ENCODE results near the gene NEK10. TPM values are rescaled to one million over a fixed set of nuclear protein-coding genes. Genes with fewer than 3 reads are reported as not detected.
A peak's percentile ranks its signal among the peaks of the same experiment; 100 is the strongest.

The NEK10 gene
- total and polyA plus RNA-seq, 9 donors, result 0.41 to 33.4 (median 1.1) TPM

GRCh38 chr3:27317096-27317495 is 52.1 kb downstream of the NEK10 start:
- no peak overlapping the region for H3K4me3 ChIP-seq
- peaks cover 6% of the 10 kb centered on the region for H3K4me1 ChIP-seq (ENCODE audit: insufficient read depth)
- WGBS, 3 donors, result 92 to 99% (median 97%) methylated on average over 1 of the region's 1 CpG
- no peaks in the 10 kb centered on the region for H3K9me3 ChIP-seq
- TF ChIP-seq EP300 (IDR thresholded peaks at IDR 0.05), result no peak
- TF ChIP-seq POLR2A (IDR thresholded peaks at IDR 0.05), result no peak
- TF ChIP-seq, protein P1, sequence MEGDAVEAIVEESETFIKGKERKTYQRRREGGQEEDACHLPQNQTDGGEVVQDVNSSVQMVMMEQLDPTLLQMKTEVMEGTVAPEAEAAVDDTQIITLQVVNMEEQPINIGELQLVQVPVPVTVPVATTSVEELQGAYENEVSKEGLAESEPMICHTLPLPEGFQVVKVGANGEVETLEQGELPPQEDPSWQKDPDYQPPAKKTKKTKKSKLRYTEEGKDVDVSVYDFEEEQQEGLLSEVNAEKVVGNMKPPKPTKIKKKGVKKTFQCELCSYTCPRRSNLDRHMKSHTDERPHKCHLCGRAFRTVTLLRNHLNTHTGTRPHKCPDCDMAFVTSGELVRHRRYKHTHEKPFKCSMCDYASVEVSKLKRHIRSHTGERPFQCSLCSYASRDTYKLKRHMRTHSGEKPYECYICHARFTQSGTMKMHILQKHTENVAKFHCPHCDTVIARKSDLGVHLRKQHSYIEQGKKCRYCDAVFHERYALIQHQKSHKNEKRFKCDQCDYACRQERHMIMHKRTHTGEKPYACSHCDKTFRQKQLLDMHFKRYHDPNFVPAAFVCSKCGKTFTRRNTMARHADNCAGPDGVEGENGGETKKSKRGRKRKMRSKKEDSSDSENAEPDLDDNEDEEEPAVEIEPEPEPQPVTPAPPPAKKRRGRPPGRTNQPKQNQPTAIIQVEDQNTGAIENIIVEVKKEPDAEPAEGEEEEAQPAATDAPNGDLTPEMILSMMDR (IDR thresholded peaks at IDR 0.05), result no peak
- H3K36me3 ChIP-seq, result no peaks in the 10 kb centered on the region
- intact Hi-C loops (cut with DNase I), result loop anchor here in 1 of 4 donors (10.0 kb wide), 1 partner anchor 148 kb away; no protein-coding TSS in a partner anchor
- no peak for DNase-seq
- H3K27ac ChIP-seq, result no peak overlapping the region
- no peaks in the 10 kb centered on the region for H3K27me3 ChIP-seq

- H3K27ac ChIP-seq, result no peak overlapping the region
- no peak for DNase-seq
- intact Hi-C loops (cut with DNase I), result loop anchor here in 2 of 4 donors (2.0 to 10.0 kb wide), 2 partner anchors 150 to 366 kb away; no protein-coding TSS in a partner anchor
- TF ChIP-seq POLR2A (IDR thresholded peaks at IDR 0.05), result no peak
- no peak for TF ChIP-seq EP300 (IDR thresholded peaks at IDR 0.05)
- TF ChIP-seq, protein P1 (IDR thresholded peaks at IDR 0.05), result no peak
- WGBS, 3 donors, result 36 to 53% (median 52%) methylated on average over 2 of the region's 2 CpGs
- no peaks in the 10 kb centered on the region for H3K9me3 ChIP-seq
- H3K27me3 ChIP-seq, result no peaks in the 10 kb centered on the region
- peaks cover 2% of the 10 kb centered on the region for H3K4me1 ChIP-seq (ENCODE audit: insufficient read depth)
- no peak overlapping the region for H3K4me3 ChIP-seq
- H3K36me3 ChIP-seq, result no peaks in the 10 kb centered on the region
Observed at GRCh38 chr3:27315003-27315402, 54.2 kb downstream of the NEK10 start.

DNA sequence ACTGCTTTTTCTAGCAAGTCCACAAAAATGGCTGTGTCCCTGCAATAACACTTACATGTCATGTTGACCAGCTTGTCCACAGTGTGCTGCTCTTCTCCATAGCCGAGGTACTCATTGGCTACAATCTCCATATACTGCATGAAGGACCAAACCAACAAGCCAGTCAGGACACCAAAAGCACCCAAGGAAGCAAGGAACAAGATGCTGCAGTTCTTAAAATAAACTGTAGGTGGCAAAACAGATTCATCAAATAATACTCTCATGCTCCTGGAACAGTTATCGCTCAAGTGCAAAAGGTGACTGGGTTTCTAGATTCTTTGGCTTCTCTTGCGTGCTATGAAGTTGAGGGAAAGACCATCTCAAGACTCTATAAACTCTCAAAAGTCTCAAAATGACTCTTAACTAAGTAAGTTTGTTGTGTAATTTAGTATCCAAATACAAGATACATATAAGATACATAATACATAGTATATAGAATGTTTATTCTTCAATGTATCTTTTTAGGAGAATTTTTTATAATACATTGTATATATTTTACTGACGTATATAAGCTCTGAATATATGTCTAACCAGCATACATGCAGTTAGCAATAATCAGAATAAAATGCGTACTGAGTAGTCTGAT is 57.0 kb downstream of the NEK10 start:
- H3K27me3 ChIP-seq, result no peaks in the 10 kb centered on the region
- intact Hi-C loops (cut with DNase I), result loop anchor here in 3 of 4 donors (5.0 to 10.0 kb wide), 2 partner anchors 153 to 160 kb away; no protein-coding TSS in a partner anchor
- no peaks in the 10 kb centered on the region for H3K36me3 ChIP-seq
- DNase-seq, result no peak
- TF ChIP-seq POLR2A (IDR thresholded peaks at IDR 0.05) (no peak), EP300 (IDR thresholded peaks at IDR 0.05) (no peak)
- TF ChIP-seq, protein P1 (IDR thresholded peaks at IDR 0.05), result peak; percentile 61 to 77 (median 73)
- 29 to 38% (median 30%) methylated on average over 5 of the region's 5 CpGs for WGBS, 3 donors
- H3K9me3 ChIP-seq, result no peaks in the 10 kb centered on the region
- H3K4me1 ChIP-seq (ENCODE audit: insufficient read depth), result no peaks in the 10 kb centered on the region
- H3K27ac ChIP-seq, result no peak overlapping the region
- H3K4me3 ChIP-seq, result no peak overlapping the region

- WGBS, 3 donors, result 63 to 66% (median 65%) methylated on average over 5 of the region's 5 CpGs
- H3K9me3 ChIP-seq, result no peaks in the 10 kb centered on the region
- no peaks in the 10 kb centered on the region for H3K27me3 ChIP-seq
- intact Hi-C loops (cut with DNase I), result loop anchor here in 3 of 4 donors (5.0 to 10.0 kb wide), 2 partner anchors 153 to 161 kb away; no protein-coding TSS in a partner anchor
- DNase-seq, result no peak
- TF ChIP-seq, protein P1 (IDR thresholded peaks at IDR 0.05), result no peak
- TF ChIP-seq EP300 (IDR thresholded peaks at IDR 0.05), result no peak
- no peak for TF ChIP-seq POLR2A (IDR thresholded peaks at IDR 0.05)
- no peaks in the 10 kb centered on the region for H3K4me1 ChIP-seq (ENCODE audit: insufficient read depth)
- no peaks in the 10 kb centered on the region for H3K36me3 ChIP-seq
- no peak overlapping the region for H3K27ac ChIP-seq
- no peak overlapping the region for H3K4me3 ChIP-seq
Observed at GRCh38 chr3:27311400-27311799, 57.8 kb downstream of the NEK10 start.

Data from ovary (tissue), 9 donors.